HepG2 (cell line): ENCODE results near the gene CXCL17. TPM values are rescaled to one million over a fixed set of nuclear protein-coding genes. Genes with fewer than 3 reads are reported as not detected.

ENCODE experiments used
- ATAC-seq: fragments of 200-7000 bp; cut with Tn5 transposase; 3 replicates; pipeline ENCODE4 v1.9.1; 2020; ENCODE audit warnings: mild to moderate bottlenecking, moderate library complexity
- BruUV-seq: library from RNA; stranded (reverse); fragments of 400-500 nt; replicated peaks from 2 replicates; lab custom pipeline; 2021; lab: Mats Ljungman, UMichigan
- CTCF ChIA-PET: fragments of 300-600 bp; formaldehyde crosslinking; extraction: SDS; loops from one replicate; lab custom pipeline; 2021; ENCODE audit warnings: low total read pairs, inconsistent platforms, low intra/inter-chr PET ratio; lab: Yijun Ruan, JAX
- POLR2A ChIA-PET: fragments of 350-600 bp; sonication (Branson Sonifier 250); formaldehyde crosslinking; loops from one replicate; lab custom pipeline; 2020; ENCODE audit warnings: antibody characterized with exemption, inconsistent platforms; lab: Yijun Ruan, JAX
- DNase-seq: peaks from one replicate; pipeline ENCODE4 v3.0.0-alpha.2; 2015; ENCODE audit warnings: low spot score
- FAIRE-seq: peaks from 3 replicates; lab custom pipeline; 2011; peaks lifted over from hg19 to GRCh38; lab: Jason Lieb, UNC
- H2AFZ ChIP-seq: one replicate; pipeline ENCODE4 v1.6.1; 2011; ENCODE audit warnings: low read length, inconsistent platforms
- H3K27ac ChIP-seq: fragments of 300-600 bp; 3 replicates; pipeline ENCODE4 v1.8.0; 2011; ENCODE audit warnings: mixed run types, mild to moderate bottlenecking, mixed read lengths, low read length, inconsistent platforms; ENCODE audit not compliant: insufficient read depth; ENCODE audit errors: extremely low read length
- H3K27me3 ChIP-seq, 2 experiments: fragments of 200-600 bp in 1 of 2; 2 replicates in 1 of 2; 3 replicates in 1 of 2; pipeline versions ENCODE4 v1.6.0 to v1.8.0; 2011; ENCODE audit warnings: low read length in 2 of 2, mild to moderate bottlenecking in 2 of 2, moderate library complexity in 2 of 2, inconsistent platforms in 1 of 2; ENCODE audit not compliant: insufficient read depth in 2 of 2, control insufficient read depth in 1 of 2
- H3K36me3 ChIP-seq, 2 experiments: fragments of 200-600 bp in 1 of 2; replicated peaks in 1 of 2; 2 replicates in 1 of 2; 3 replicates in 1 of 2; pipeline versions ENCODE4 v1.5.1 to v1.8.0; 2011; ENCODE audit warnings: low read length in 2 of 2, inconsistent platforms in 1 of 2; ENCODE audit not compliant: insufficient read depth in 2 of 2, control insufficient read depth in 1 of 2
- H3K4me1 ChIP-seq: 2 replicates; pipeline ENCODE4 v1.5.1; 2012; ENCODE audit warnings: low read length, inconsistent platforms; ENCODE audit not compliant: insufficient read depth
- H3K4me2 ChIP-seq: 2 replicates; pipeline ENCODE4 v1.6.0; 2011; ENCODE audit warnings: low read depth, low read length, inconsistent platforms
- H3K4me3 ChIP-seq, 3 experiments: fragments of 200-600 bp in 1 of 3; sonication (generic), shearing (Covaris generic) in 1 of 3; replicated peaks in 1 of 3; 2 replicates each; pipeline ENCODE4 v1.5.1; 2011 to 2016; ENCODE audit warnings: low read length in 3 of 3, inconsistent platforms in 2 of 3, low read depth in 2 of 3, mild to moderate bottlenecking in 2 of 3, control low read depth in 1 of 3, mixed read lengths in 1 of 3; ENCODE audit not compliant: insufficient read depth in 1 of 3
- H3K79me2 ChIP-seq: one replicate; pipeline ENCODE4 v1.6.1; 2011; ENCODE audit warnings: low read length, inconsistent platforms; ENCODE audit not compliant: insufficient read depth
- H3K9ac ChIP-seq: 2 replicates; pipeline ENCODE4 v1.6.0; 2011; ENCODE audit warnings: mild to moderate bottlenecking, low read depth, low read length, inconsistent platforms; ENCODE audit not compliant: insufficient read depth
- H3K9me3 ChIP-seq: 2 replicates; pipeline ENCODE4 v1.5.1; 2012; ENCODE audit warnings: mild to moderate bottlenecking, low read length
- H4K20me1 ChIP-seq: 2 replicates; pipeline ENCODE4 v1.6.0; 2011; ENCODE audit warnings: inconsistent platforms, mild to moderate bottlenecking, low read length, moderate library complexity; ENCODE audit not compliant: insufficient read depth
- SNAI1 ChIP-seq: sonication (generic); formaldehyde crosslinking; IDR thresholded peaks from 2 replicates; pipeline ENCODE4 v1.5.0; 2020; ENCODE audit warnings: mild to moderate bottlenecking, missing genetic modification reagents, borderline replicate concordance
- ZNF235 ChIP-seq: sonication (generic); formaldehyde crosslinking; IDR thresholded peaks from 2 replicates; pipeline ENCODE4 v1.8.1; 2023; ENCODE audit warnings: mild to moderate bottlenecking, missing genetic modification reagents, borderline replicate concordance
- ZNF333 ChIP-seq: sonication (generic); formaldehyde crosslinking; IDR thresholded peaks from 2 replicates; pipeline ENCODE4 v1.4.0; 2020; ENCODE audit warnings: mild to moderate bottlenecking, missing genetic modification reagents, borderline replicate concordance
- ZNF672 ChIP-seq: sonication (generic); formaldehyde crosslinking; IDR thresholded peaks from 2 replicates; pipeline ENCODE4 v1.8.1; 2022; ENCODE audit warnings: missing genetic modification reagents
- WGBS: methylation state at CpG from one replicate; pipeline ENCODE4 v1.1.6; 2017; ENCODE audit warnings: low lambda C conversion rate; 5-methylcytosine and 5-hydroxymethylcytosine counted together
- in situ Hi-C: cut with HindIII; loops from 2 replicates; pipeline ENCODE4 v1.10.0; 2017; ENCODE audit warnings: low pct_unique_long_range_greater_than_20kb; ENCODE audit not compliant: extremely low pct_ligation_motif_present
- intact Hi-C: fragments of 100-400 bp; cut with micrococcal nuclease; formaldehyde crosslinking; loops from one replicate; pipeline ENCODE4 v1.10.0; 2022; ENCODE audit not compliant: unreplicated experiment
- polyA plus RNA-seq, 8 experiments: library from polyadenylated mRNA; depleted of rRNA in 3 of 8; stranded (reverse) in 7 of 8; unstranded in 1 of 8; fragments of >200 nt; fragmentation: Illumina TruSeq in 4 of 8; extraction: Trizol in 4 of 8; gene quantifications; 2 replicates each; pipeline versions ENCODE4 v1.2.1 to v1.2.3, GENCODE V29; 2011 to 2016; ENCODE audit warnings: low read depth in 4 of 8, missing spikeins in 1 of 8, mixed read lengths in 1 of 8; ENCODE audit not compliant: insufficient read depth in 1 of 8
- total RNA-seq, 5 experiments: library from RNA; depleted of rRNA; stranded (reverse); fragments of >200 nt; fragmentation: Illumina TruSeq; extraction: Trizol; gene quantifications; 2 replicates each; pipeline ENCODE4 v1.2.3, GENCODE V29; 2016; ENCODE audit warnings: low read depth in 1 of 5
- TF ChIP-seq, protein P1 (sequence below): sonication (generic); formaldehyde crosslinking; IDR thresholded peaks from 2 replicates; pipeline ENCODE4 v1.5.0; 2020; ENCODE audit warnings: mild to moderate bottlenecking, missing genetic modification reagents, borderline replicate concordance

The CXCL17 gene
- total and polyA plus RNA-seq, 2 of the 13 experiments (the other 11 are each of a cell fraction or from before 2014, with no cell fraction given), result 0.12 TPM; not detected in 1

GRCh38 chr19:42423462-42424344, 19.0 kb downstream of the CXCL17 start:
- Histone ChIP-seq H3K4me1 (peaks cover 67% of the 10 kb centered on the region), H3K36me3 (no peaks in the 10 kb centered on the region), H4K20me1 (no peaks in the 10 kb centered on the region), H3K9me3 (no peaks in the 10 kb centered on the region), H2AFZ (no peak overlapping the region), H3K27me3 (peaks cover 4 to 36% of the 10 kb centered on the region in 2 experiments), H3K79me2 (no peaks in the 10 kb centered on the region), H3K4me3 (peak overlapping the region in 1 of 3 experiments; percentile 32; a peak in 1 of 6 replicates), H3K27ac (no peak overlapping the region), H3K9ac (no peak overlapping the region), H3K4me2 (peak overlapping the region; percentile 45; the same call in 1 of the 2 replicates)
- in situ Hi-C loops (no loop called here), intact Hi-C loops (no loop called here)
- ATAC-seq (no peak), DNase-seq (no peak), FAIRE-seq (no peak)
- 86% methylated on average over 64 of the region's 65 CpGs for WGBS
- ChIA-PET CTCF (interaction anchor here (1.0 to 3.4 kb wide), 3 partner anchors 10 to 105 kb away, joined by 5 to 25 read pairs (median 6); no protein-coding TSS in a partner anchor), POLR2A (interaction anchor here (0.9 to 2.2 kb wide), 3 partner anchors 10 to 105 kb away, joined by 3 to 13 read pairs (median 6); partner anchors contain the start of gene CEACAM1)
- no peak for TF ChIP-seq SNAI1 (CRISPR knock-in tag)
- TF ChIP-seq, protein P1, sequence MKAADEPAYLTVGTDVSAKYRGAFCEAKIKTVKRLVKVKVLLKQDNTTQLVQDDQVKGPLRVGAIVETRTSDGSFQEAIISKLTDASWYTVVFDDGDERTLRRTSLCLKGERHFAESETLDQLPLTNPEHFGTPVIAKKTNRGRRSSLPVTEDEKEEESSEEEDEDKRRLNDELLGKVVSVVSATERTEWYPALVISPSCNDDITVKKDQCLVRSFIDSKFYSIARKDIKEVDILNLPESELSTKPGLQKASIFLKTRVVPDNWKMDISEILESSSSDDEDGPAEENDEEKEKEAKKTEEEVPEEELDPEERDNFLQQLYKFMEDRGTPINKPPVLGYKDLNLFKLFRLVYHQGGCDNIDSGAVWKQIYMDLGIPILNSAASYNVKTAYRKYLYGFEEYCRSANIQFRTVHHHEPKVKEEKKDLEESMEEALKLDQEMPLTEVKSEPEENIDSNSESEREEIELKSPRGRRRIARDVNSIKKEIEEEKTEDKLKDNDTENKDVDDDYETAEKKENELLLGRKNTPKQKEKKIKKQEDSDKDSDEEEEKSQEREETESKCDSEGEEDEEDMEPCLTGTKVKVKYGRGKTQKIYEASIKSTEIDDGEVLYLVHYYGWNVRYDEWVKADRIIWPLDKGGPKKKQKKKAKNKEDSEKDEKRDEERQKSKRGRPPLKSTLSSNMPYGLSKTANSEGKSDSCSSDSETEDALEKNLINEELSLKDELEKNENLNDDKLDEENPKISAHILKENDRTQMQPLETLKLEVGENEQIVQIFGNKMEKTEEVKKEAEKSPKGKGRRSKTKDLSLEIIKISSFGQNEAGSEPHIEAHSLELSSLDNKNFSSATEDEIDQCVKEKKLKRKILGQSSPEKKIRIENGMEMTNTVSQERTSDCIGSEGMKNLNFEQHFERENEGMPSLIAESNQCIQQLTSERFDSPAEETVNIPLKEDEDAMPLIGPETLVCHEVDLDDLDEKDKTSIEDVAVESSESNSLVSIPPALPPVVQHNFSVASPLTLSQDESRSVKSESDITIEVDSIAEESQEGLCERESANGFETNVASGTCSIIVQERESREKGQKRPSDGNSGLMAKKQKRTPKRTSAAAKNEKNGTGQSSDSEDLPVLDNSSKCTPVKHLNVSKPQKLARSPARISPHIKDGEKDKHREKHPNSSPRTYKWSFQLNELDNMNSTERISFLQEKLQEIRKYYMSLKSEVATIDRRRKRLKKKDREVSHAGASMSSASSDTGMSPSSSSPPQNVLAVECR (CRISPR knock-in tag), result 0 out of 2 replicates have a peak, but pooled peaks have one; percentile 10
- TF ChIP-seq ZNF672 (CRISPR knock-in tag), result no peak
- TF ChIP-seq ZNF333 (CRISPR knock-in tag), result 0 out of 2 replicates have a peak, but pooled peaks have one; percentile 27
- TF ChIP-seq ZNF235 (CRISPR knock-in tag), result no peak
- no TSS peak for BruUV-seq
